Cardiac fibroblast (primary cell): ENCODE data around the gene CYP4F2.
"Not testable (repeated sequence)": the region's sequence is repeated elsewhere in the genome, so short reads cannot be mapped to it uniquely, and the experiment has no call there.

Source experiments
- DNase-seq, 2 donors: peaks; one replicate each; pipeline versions ENCODE4 v3.0.0 to v3.0.0-alpha.2; 2010; ENCODE audit warnings: low read depth in 2 of 2
- H3K4me3 ChIP-seq, 2 donors: replicated peaks in 1 of 2; 1 replicate in 1 of 2; 2 replicates in 1 of 2; pipeline ENCODE4 v1.5.1; 2011; ENCODE audit warnings: low read depth in 2 of 2, low read length in 2 of 2, mild to moderate bottlenecking in 2 of 2, moderate library complexity in 1 of 2
- TF ChIP-seq, protein P1 (sequence below): IDR thresholded peaks from one replicate; pipeline ENCODE4 v1.5.1; 2011; ENCODE audit warnings: low read depth, mild to moderate bottlenecking, low read length, inconsistent platforms

The CYP4F2 gene

DNA sequence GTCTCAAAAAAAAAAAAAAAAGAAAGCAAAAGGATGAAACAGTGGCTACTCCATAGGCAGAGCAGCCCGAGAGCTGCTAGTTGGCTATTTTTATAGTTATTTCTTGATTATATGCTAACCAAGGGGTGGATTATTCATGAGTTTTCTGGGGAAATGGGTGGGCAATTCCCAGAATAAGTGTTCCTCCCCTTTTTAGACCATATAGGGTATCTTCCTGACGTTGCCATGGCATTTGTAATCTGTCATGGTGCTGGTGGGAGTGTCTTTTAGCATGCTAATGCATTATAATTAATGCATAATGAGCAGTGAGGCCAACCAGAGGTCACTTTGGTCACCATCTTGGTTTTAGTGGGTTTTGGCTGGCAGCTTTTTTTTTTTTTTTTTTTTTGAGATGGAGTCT lies 57.0 kb downstream of the CYP4F2 start:
- TF ChIP-seq, protein P1, sequence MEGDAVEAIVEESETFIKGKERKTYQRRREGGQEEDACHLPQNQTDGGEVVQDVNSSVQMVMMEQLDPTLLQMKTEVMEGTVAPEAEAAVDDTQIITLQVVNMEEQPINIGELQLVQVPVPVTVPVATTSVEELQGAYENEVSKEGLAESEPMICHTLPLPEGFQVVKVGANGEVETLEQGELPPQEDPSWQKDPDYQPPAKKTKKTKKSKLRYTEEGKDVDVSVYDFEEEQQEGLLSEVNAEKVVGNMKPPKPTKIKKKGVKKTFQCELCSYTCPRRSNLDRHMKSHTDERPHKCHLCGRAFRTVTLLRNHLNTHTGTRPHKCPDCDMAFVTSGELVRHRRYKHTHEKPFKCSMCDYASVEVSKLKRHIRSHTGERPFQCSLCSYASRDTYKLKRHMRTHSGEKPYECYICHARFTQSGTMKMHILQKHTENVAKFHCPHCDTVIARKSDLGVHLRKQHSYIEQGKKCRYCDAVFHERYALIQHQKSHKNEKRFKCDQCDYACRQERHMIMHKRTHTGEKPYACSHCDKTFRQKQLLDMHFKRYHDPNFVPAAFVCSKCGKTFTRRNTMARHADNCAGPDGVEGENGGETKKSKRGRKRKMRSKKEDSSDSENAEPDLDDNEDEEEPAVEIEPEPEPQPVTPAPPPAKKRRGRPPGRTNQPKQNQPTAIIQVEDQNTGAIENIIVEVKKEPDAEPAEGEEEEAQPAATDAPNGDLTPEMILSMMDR, result no peak
- no peak for DNase-seq
- no peak overlapping the region for H3K4me3 ChIP-seq

DNA sequence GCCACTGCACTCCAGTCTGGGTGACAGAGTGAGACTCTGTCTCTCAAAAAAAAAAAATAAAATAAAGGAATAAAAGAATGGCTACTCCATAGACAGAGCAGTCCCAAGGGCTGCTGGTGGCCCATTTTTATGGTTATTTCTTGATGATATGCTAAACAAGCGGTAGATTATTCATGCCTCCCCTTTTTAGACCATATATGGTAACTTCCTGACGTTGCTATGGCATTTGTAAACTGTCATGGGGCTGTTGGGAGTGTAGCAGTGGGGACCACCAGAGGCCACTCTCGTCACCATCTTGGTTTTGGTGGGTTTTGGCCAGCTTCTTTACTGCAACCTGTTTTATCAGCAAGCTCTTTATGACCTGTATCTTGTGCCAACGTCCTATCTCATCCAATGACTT lies 58.0 kb downstream of the CYP4F2 start:
- not testable (repeated sequence) for DNase-seq, H3K4me3 ChIP-seq

DNA sequence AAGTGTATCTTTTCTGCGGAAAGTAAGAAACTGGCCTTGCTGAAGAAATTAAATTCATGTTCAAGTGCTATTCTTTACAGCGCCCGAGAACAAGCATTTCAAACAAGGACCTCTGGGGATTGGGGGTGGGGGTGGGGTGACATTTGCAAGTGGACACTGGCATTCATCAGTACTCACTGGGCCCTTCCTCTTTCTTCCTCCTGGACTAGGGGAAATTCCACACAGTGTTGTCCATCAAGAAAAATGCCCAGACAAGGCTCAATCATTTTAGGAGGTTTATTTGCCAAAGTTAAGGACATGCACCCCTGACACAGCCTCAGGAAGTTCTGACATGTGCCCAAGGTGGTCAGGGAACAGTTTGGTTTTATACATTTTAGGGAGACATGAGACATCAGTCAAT lies 59.5 kb downstream of the CYP4F2 start:
- no peak for DNase-seq
- TF ChIP-seq, protein P1, result no peak
- no peak overlapping the region for H3K4me3 ChIP-seq

DNA sequence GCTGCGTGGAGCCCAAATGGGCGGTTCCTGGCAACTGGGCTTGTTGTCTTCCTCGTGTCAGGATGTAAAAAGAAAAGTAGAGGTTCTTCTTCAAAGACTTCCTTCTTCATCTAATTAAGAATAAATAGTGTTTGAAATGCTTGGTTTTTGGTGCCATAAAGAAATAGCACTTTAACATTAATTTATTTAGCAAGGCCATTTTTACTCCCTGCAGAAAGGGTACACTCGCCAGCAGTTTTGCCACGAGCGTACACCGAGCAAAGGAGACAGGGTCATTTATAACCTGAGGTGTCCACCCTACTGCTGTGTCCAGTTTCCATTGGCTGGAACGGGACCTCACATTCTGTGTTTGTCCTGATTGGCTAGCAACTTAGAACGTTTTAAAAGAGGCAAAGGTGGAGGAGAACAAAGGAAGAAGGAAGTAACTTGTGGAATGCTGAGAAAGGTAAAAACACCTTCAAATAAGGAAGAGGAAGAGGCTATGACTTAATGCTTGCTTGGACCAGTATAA lies 60.6 kb downstream of the CYP4F2 start:
- TF ChIP-seq, protein P1, result no peak
- no peak for DNase-seq
- peak overlapping the region; percentile 72 to 83 for H3K4me3 ChIP-seq

DNA sequence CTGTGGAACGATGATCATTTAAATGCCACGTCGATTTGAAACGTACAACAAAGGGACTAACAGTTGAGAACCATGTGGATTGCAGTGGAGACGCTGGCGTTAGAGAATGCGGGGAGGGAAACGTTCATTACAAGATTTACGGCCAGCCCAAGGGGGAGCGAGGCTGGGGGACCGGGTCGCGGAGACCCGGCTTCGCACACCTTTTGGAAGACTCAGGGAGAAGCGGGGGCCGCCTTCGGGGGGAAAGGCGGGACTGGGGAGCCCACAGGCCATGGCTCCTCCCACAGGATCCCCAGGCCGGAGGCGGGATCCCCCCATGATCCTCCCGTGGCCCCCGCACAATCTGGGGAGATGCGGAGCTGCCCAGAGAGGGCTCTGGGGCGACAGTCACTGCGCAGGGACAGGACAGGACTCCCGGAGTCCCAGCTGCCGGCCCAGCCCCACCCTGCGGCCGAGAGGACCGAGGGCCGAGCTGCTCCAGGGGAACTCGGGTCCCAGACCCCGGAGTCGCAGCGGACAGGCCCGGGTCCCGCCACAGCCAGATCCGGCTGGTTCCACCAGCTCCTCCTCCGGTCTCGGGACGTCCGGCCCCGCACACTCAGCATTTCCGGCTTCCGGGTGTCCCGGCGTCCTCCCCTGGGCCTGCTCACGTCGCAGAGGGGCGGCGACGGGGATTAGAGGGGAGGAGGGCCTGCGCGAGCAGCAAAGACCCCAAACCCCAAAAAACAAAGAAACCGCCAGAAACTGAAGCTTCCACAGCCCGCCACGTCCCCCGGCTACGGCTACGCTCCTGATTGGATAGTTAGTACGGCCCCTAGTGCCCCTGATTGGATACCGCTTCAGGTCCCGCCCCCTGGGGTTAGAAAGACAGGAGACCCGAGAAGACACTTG lies 61.3 kb downstream of the CYP4F2 start:
- TF ChIP-seq, protein P1, result no peak
- DNase-seq, result peak; percentile 92 to 94
- peak overlapping the region; percentile 72 to 83 for H3K4me3 ChIP-seq

DNA sequence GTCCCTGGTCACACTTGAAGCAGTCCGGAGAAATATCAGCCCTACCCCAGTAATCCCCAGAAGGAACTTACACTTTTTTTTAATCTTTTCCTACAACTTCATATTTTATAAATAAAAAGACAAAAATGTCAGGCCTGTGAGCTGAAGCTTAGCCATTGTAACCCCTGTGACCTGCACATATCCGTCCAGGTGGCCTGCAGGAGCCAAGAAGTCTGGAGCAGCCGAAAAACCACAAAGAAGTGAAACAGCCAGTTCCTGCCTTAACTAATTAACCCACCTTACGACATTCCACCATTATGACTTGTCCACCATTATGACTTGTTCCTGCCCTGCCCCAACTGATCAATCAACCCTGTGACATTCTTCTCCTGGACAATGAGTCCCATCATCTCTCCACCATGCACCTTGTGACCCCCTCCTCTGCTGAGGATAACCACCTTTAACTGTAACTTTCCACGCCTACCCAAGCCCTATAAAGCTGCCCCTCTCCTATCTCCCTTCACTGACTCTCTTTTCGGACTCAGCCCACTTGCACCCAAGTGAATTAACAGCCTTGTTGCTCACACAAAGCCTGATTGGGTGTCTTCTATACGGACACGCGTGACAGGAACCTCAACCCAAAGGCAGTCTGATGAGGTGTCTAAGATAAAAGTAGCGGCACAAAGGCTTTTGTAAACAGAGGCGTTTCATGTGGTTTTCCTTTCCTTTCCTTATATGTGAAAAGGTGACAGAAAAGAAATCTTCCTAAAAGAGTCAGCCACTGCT lies 62.1 kb downstream of the CYP4F2 start:
- not testable (repeated sequence) for DNase-seq

DNA sequence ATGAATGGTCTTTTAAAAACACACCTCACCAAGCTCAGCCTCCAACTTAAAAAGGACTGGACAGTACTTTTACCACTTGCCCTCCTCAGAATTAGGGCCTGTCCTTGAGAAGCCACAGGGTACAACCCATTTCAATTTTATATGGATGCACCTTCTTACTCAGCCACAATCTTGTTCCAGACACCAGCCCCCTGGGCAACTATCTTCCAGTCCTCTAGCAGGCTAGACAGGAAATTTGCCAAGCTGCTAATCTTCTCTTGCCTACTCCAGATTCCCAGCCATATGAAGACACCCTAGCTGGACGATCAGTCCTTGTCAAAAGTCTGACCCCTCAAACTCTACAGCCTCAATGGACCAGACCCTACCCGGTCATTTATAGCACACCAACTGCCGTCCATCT lies 63.6 kb downstream of the CYP4F2 start:
- not testable (repeated sequence) for DNase-seq, H3K4me3 ChIP-seq

More for the DNA sequence above, 62.1 kb downstream of the CYP4F2 start:
- peak overlapping the region; percentile 72 to 83 for H3K4me3 ChIP-seq

DNA sequence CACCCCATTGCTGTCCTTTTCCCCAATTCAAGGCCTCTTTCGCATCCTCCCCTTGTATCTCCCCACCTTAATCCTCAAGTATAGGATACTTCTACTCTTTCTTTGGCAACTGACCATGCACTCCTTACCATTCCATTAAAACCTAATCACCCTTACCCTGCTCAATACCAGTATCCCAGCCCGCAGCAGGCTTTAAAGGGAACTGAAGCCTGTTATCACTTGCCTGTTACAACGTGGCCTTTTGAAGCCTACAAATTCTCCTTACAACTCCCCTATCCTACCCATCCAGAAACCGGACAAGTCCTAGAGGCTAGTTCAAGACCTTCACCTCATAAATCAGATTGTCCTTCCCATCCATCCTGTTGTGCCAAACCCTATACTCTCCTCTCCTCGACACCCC lies 66.2 kb downstream of the CYP4F2 start:
- no peak for DNase-seq
- no peak overlapping the region for H3K4me3 ChIP-seq
- TF ChIP-seq, protein P1, result no peak
